ENCODE data around the gene CYB5B.

Gene CYB5B

DNA sequence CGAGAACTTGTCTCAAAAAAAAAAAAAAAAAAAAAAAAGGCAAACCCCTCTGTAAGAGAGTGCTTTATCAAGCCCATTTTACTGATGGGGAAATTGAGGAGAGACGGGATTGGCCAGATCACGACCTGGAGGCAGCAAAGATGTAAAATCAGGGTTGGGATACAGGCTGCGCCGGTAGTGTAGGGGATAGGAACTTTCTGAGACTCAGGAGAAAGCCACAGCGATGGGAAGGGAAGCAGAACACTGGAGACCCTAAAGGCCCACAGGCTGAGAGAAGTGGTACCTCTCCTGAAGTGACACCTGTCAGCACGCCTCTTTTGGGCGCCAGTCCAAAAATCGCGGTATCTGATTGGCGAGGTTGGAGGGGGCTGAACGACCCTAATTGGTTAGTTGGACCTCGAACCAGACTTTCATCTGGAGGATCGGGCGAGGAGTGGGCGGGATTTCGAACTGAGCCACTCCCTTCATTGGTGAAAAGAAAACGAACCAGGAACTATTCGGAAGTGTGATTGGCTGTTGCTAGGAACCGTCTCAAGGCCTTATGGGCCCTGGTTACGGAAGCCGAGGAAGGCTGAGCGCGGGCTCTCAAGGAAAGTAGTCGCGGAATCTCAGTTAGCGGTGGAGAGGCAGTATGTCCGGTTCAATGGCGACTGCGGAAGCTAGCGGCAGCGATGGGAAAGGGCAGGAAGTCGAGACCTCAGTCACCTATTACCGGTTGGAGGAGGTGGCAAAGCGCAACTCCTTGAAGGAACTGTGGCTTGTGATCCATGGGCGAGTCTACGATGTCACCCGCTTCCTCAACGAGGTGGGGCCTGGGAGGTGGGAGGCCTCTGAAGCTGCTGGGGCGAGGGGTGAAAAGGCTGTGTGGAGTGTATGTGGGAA lies at the start of gene CYB5B:
CYB5B (plus strand) TSS at position 567 of the 882 bp plus-strand sequence; CDS start at position 632, 65 bp downstream.
- FAIRE-seq (peak; percentile 97), DNase-seq (ENCODE audit: insufficient read length, low spot score) (peak; percentile 79)

- DNase-seq (ENCODE audit: insufficient read length, low spot score) (no peak), FAIRE-seq (no peak)
Observed at GRCh38 chr16:69376393-69377059, 47.9 kb upstream of the CYB5B start.

DNA sequence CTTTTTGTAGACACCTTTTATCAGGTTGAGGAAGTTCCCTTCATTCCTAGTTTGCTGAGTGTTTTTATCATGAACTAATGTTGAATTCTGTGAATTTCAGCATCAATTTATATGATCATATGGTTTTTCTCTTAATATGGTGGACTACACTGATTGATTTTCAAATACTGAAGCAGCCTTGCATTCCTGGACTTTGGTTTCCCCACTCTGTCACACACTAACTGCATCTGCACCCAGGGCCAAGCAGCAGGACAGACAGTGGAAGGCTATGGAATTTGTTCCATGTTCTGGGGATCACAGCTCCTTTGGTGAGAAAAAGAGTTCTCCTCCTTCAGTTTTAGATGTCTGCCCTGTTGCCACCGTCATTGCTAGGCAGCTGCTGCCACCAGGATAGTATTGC lies 46.4 kb upstream of the CYB5B start:
- FAIRE-seq, result no peak
- no peak for DNase-seq (ENCODE audit: insufficient read length, low spot score)

- DNase-seq (ENCODE audit: insufficient read length, low spot score) (no peak), FAIRE-seq (no peak)
Observed at GRCh38 chr16:69378760-69379159, 45.7 kb upstream of the CYB5B start.

DNA sequence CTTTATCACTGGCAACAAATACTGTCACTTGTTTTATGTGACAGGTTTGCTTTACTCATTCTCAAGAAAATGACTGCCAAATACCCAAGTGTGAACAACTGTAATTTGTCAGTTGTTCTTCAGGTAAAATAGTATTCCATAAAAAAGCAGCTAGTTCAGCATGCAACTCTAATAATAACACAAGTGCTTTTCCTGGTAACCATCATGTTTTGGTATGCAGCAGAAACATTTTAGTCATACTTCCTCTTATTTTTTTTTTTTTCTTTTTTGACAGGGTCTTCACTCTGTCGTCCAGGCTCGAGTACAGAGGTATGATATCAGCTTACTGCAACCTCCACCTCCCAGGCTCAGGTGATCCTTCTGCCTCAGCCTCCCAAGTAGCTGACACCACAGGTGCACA lies 43.2 kb upstream of the CYB5B start:
- no peak for FAIRE-seq
- no peak for DNase-seq (ENCODE audit: insufficient read length, low spot score)

GRCh38 chr16:69382421-69382820 lies 42.0 kb upstream of the CYB5B start:
- DNase-seq (ENCODE audit: insufficient read length, low spot score) (no peak), FAIRE-seq (no peak)

GRCh38 chr16:69384974-69385373 lies 39.4 kb upstream of the CYB5B start:
- DNase-seq (ENCODE audit: insufficient read length, low spot score), result no peak
- peak; percentile 31 for FAIRE-seq

- DNase-seq (ENCODE audit: insufficient read length, low spot score), result no peak
- no peak for FAIRE-seq
Observed at GRCh38 chr16:69386596-69386995, 37.8 kb upstream of the CYB5B start.

DNA sequence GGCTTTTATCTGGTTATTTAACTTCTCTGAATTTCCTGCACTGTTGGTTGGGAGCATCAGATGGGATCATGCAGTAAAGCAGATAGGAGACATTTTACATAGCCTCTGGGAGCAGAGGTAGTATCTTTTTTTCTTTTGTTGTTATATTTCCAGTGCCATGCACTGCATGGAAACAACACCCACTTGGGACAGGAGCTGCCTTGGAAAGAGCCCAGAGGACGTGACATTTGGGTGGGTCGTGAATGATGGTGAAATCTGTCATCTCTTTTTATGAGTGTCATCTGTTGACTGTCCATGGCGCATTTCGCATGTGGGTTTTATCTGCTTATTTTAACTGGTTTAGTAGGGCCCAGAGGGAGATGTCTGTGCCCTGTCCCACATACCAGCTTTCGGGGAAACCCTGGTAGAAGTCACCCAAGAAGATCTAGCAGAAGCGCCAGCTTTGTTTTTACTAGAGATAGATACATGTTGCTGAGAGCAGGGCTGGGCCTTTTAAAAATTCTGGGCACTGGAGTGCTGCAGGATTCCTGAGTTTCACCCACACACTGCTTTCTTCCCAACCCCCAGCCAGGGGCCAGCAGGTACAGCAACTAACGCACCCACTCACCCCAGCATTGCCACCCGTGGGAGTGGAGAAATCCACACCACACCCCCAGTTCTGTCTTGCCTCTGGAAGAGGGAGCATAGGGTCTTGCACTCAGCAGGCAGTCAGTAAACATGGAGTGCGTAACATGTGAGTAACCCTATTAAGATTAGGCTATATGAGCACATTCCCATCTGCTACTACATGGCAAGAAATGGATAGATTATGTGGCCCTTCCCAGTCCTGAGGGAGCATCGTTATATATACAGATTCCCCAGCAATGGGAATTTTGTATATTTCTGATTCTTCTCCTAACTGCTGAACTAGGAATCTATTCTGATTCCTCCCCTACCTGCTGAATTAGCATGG lies 30.2 kb upstream of the CYB5B start:
- FAIRE-seq (no peak), DNase-seq (ENCODE audit: insufficient read length, low spot score) (no peak)

GRCh38 chr16:69395859-69396186 lies 28.6 kb upstream of the CYB5B start:
- no peak for FAIRE-seq

GRCh38 chr16:69396187-69397061 lies 28.0 kb upstream of the CYB5B start:
- peak; percentile 93 for FAIRE-seq
- no peak for DNase-seq (ENCODE audit: insufficient read length, low spot score)

More at GRCh38 chr16:69395859-69396186, 28.6 kb upstream of the CYB5B start:
- DNase-seq (ENCODE audit: insufficient read length, low spot score), result no peak

DNA sequence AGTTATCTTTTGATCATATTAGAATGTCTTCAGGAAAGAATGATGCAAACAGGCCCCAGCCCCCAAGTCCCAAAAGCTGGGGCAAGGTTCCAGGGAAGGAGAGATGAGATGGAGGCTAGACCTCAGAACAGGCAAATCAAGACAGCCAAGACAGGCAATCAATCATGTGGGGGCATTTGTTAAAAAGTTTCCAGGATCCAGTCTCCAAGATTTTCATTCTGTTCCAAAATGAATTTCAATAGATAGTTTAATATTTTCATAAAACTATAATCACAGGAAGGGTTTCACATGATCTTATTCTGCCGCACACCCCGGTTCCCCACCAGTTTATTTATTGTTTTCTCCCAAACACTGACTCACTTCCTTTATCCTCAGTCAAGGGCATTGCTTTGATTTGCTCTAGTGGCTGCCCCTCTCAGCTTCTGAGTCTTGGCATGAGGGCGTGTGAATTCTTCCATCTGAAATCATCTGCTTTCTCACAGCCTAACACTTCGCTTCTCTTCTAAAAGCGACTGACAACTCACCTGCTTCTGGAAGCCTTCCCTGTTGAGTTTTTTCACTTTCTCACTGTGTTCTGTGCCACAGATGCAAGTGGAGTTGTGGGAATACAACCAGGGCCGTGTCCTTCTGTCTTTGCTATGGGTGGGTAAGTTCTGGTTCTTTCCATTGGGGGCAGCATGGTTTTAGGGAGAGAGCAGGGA lies 26.4 kb upstream of the CYB5B start:
- DNase-seq (ENCODE audit: insufficient read length, low spot score) (no peak), FAIRE-seq (peak; percentile 53)

GRCh38 chr16:69399361-69399760 lies 25.1 kb upstream of the CYB5B start:
- FAIRE-seq (peak; percentile 18), DNase-seq (ENCODE audit: insufficient read length, low spot score) (no peak)

DNA sequence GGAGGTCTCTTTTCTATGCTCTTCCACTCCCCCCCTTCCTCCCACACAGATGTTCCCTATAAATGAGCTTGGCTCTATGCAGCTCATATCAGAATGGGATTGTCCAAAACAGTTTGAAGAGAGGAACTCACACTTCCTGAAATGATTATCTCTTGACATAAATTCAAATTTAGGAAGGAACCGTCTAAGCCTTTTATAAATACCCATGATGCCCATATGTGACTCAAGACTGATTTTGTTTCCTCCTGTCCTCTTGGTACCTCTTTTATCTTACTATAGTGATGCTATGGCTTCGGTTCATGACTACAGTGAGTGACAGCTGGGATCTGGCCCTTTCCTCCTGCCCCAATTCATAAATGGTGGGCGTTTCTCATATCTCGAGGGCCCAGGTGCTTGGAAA lies 22.0 kb upstream of the CYB5B start:
- DNase-seq (ENCODE audit: insufficient read length, low spot score), result no peak
- FAIRE-seq, result no peak

DNA sequence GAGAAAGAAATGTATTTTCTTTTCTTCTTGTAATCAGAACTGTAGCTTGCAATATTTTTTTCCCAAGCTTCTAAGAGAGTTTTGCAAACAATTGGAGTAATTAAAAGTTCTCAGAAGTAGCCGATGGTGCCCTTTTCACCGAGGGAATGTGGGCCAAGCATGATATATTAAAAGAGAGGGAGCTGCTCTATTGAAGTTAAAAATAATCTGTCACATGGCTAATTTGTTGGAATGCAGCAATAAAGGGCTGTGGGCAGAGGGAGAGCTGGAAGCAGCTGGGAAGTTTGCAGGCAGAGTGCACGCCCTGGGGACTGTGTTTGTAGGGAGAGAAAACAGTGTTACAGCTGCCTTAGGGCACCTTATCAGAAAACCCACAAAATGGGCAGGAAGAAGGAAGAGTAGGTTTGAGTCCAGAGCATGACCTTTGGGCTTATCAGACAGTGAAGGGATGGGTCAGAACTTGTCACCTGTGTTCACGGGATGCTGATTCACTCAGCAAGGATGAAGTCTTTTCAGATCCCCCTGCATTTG lies 20.1 kb upstream of the CYB5B start:
- no peak for FAIRE-seq
- no peak for DNase-seq (ENCODE audit: insufficient read length, low spot score)

DNA sequence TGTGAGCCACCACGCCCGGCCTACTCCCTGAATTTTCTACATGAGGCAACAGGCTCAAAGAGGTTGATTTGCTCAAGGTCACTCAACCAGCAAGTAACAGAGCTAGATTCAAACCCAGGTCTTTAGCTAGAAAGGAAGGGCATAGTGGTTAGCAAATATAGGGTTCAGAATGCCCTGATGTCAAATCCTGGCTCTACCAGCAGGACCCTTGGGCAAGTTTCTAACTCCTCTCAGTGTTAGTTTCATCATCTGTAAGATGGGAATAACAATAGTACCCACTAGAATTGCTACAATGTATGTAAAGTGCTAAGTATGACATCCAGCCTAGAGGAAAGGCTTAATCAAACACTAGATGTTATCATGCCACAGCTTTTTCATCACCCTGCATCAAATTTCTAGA lies 19.1 kb upstream of the CYB5B start:
- DNase-seq (ENCODE audit: insufficient read length, low spot score), result no peak
- FAIRE-seq, result no peak

DNA sequence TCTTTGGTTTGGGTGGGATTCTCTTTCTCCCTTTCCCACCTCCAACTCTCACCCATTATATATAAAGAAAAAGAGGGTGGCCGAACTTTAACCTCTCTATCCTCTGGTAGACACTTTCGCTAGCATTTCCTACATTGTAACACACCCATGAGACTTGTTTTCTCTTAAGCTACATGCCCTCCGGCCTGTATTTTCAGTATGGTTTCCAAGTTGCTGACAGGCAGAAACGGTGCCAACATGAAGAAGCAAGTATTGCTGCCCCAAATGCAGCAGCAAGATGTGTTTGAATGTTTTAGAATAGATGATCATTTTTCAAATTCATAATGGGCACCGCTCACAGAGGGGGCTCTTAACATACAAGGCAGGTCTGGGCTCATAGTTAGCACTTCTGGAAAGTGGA lies 18.7 kb upstream of the CYB5B start:
- FAIRE-seq (no peak), DNase-seq (ENCODE audit: insufficient read length, low spot score) (no peak)

DNA sequence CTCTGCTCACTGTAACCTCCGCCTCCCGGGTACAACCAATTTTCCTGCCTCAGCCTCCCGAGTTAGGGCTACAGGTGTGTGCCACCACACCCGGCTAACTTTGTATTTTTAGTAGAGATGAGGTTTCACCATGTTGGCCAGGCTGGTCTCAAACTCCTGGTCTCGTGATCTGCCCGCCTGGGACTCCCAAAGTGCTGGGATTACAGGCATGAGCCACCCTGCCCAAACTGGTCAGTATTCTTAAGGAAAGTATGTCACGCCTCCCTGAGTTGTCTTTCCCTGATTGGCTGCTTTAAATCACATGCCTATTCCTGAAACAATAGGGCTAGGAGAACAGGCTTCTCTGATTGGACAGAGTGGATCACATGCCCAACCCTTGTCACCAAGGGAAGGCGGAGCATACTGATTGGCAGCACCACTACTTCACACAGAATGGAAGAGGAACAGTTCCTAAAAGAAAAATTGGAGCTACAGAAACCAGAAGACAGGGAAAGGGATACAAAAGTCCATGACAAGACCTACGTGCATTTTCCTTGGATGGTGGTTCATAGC lies 17.6 kb upstream of the CYB5B start:
- FAIRE-seq, result no peak

More for the DNA sequence above, 17.6 kb upstream of the CYB5B start:
- no peak for DNase-seq (ENCODE audit: insufficient read length, low spot score)
